GM11168 (cell line): Measurements from ENCODE around the gene C1orf50.
"Not testable (repeated sequence)": the region's sequence is repeated elsewhere in the genome, so short reads cannot be mapped to it uniquely, and the experiment has no call there.

Experiments
- in situ Hi-C: fragments of 300-500 bp; cut with MboI; formaldehyde crosslinking; loops from one replicate; pipeline ENCODE4 v1.12.0; 2022; ENCODE audit warnings: low sequenced_read_pairs; ENCODE audit not compliant: unreplicated experiment

C1orf50 gene

GRCh38 chr1:42784946-42785693 is 18.1 kb downstream of the C1orf50 start, which contains the start of gene TMEM269:
Gene TMEM269, plus strand, starts transcription at chr1:42784991. Its CDS starts 4,903 bp downstream, at chr1:42789894.
- in situ Hi-C loops = no loop called here

DNA sequence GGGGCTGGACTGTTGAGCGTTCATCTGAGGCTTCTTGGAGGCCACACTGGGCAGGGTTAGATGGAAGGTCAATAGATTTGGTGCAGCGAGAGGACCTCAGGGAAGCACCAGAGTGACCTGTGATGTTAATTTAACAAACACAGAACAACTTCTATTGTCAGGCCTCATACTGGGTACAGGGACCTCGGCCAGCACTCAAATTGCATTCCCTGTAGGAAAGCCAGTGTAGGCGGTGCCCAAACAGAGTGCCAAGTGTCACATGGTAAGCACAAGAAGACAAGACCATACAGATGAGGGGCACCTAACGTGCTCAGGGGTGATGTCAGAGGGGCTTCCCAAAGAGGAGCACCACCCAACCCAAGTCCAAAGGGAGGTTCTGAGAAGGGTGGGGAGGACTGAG is 19.0 kb downstream of the C1orf50 start:
- in situ Hi-C loops = no loop called here

GRCh38 chr1:42788021-42788420 is 21.0 kb downstream of the C1orf50 start:
- in situ Hi-C loops = no loop called here

DNA sequence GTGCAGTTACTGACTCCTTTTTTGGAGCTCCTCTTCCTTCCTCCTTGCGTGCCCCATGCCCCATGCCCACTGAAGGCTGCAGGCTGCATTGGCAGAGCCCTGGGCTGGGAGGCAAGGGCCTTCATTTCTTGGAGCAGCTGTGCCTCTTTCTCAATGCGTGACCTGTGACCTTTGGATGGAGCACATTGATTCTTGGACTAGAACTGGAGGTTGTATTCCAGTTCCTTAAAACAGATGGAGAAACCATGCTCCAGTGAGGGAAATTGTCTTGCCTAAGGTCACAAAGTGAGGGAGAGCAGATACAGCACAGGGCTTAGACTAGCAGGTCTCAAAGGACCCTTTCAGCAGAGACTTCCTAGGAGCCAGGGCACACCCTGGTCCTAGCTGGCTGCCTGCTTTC is 26.8 kb downstream of the C1orf50 start:
- in situ Hi-C loops = no loop called here

GRCh38 chr1:42797414-42797813 is 30.4 kb downstream of the C1orf50 start:
- in situ Hi-C loops = no loop called here

DNA sequence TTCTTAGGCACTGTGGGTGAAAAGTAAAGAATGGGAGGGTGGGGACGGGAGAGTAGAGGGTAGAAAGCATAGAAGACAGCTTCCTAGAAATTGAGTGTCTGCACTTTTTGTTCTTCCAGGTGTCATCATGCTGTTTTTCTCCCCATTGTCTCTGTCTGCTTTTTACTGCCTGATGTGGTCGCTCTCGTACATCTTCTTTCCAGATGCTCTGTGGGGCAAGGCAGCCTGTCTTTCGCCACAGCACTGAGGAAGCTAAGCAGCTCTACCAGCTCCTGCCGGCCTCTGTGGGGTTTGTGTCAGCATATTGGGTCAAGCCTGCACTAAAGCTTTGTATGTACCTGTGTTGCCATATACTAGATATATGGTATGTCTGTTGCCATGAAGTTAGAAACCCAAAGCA is 30.9 kb downstream of the C1orf50 start:
- in situ Hi-C loops = no loop called here

- in situ Hi-C loops = no loop called here
Observed at GRCh38 chr1:42801832-42802473, 34.9 kb downstream of the C1orf50 start.

DNA sequence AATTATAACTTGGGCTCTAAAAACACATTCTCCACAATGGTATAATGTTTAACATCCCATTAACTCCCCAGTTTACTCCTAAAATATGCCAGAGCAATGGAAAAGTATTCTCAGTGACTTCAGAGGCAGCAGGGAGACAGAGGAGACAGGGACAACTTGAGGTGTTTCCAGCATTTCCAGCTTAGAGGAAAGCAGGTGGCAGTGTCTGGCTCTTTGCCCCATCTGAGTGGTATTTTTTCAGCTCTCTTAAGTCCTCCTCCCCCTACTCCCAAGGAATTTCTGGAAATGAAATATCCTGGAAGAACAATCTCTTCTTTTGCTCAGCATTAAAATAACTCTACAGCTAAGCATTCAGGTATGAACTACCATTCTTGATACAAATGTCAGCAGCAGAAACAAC is 39.1 kb downstream of the C1orf50 start:
- in situ Hi-C loops = no loop called here

DNA sequence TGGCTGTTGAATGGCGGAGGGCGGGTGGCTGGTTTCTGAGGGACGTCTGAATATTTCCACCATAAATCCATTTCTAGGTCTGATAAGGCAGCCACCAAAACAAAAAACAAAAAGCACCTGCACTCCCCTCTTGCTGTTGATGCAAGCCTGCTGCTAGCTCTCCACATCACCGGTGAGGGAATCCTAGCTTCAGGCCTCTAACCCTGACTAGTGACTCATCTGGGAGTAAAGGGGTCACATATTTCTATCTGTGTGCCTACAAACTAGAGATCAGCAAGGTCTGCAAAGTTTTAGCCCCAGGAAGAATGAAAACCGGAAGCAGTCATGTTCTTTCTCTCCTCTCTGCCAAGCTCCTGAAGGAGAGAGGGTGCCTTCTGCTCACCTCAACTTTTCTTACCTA is 39.5 kb downstream of the C1orf50 start:
- in situ Hi-C loops = no loop called here

- in situ Hi-C loops = no loop called here
Observed at GRCh38 chr1:42807056-42807668, 40.1 kb downstream of the C1orf50 start.

DNA sequence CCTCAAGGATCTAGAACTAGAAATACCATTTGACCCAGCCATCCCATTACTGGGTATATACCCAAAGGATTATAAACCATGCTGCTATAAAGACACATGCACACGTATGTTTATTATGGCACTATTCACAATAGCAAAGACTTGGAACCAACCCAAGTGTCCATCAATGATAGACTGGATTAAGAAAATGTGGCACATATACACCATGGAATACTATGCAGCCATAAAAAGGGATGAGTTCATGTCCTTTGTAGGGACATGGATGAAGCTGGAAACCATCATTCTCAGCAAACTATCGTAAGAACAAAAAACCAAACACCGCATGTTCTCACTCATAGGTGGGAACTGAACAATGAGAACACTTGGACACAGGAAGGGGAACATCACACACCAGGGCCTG is 47.8 kb downstream of the C1orf50 start:
- in situ Hi-C loops = not testable (repeated sequence)

DNA sequence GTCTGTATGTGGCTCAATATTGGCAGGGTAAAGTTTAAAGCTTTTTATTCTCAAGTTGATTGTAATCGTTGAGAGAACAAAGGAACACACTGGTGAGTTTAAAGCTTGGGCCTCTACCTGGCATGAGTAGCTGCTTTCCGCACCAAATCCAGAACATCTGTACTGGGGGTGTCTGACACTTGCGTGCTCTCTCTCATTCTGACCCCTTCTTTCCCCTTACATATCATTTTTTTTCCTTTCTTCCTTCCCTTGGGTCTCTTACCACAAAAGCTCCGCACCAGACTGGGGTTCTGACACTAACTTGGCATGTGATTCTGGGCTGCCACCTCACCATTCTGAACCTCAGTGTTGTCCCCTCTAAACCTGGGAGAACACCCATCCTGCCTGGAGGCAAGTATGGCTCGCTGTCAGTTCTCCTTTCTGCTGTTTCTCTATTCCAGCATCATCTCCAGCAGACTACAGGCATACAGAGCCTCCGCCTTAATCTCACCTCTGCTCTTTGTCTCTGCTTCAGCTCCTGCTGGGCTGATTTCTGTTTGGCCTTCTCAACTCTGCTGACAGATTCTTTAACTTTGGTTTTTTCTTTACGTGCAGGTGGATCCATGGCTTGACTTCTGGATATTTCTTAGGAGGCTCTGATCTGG is 49.0 kb downstream of the C1orf50 start:
- in situ Hi-C loops = no loop called here

DNA sequence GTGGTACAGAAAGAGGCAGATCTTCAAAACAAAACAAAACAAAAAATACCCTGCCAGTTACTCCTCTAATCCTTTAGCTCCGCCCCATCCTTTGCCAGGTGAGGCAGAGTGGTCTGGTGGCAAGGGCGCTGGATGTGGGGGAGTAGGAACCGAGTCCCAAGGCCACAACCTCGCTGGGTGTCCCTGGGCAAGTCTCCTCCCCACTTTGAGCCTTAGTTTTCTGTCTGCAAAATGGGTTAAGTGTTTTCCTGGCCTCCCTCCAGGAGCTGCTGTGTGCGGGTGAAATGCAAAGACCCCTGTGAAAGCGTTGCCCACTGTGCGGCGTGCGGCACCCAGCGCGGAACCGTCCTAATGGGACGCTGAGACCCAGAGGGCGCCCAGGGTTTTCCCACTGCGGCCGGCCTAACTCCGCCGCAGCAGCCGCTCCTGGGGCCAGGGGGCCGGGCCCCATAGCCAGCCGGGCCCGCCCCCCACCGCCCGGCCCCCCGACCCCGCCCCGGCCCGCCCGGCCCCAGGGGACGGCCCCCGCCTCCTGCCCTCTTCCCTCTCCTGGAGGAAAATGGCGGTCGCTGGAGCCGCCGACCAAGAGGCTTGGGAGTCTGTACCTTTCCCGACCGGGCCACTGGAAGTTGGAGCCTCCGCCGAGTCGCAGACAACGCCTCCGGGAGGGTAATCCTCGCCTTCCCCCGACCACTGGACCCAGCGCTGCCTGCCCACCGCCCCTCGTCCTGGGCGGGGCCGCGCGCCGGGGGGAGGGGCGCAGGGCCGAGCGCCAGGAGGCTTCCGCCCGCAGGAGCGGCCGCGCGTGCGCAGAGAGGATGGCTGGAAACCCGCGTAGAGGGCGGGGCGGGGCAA is 49.8 kb downstream of the C1orf50 start, which contains the start of the genes ERMAP and SVBP:
Gene ERMAP (plus strand): TSS at position 538 of the 855 bp plus-strand sequence. CDS start 13,327 bp downstream, outside the sequence.
Gene SVBP (minus strand): TSS at position 813 of the 855 bp plus-strand sequence. CDS start 853 bp downstream, outside the sequence.
- in situ Hi-C loops = no loop called here

DNA sequence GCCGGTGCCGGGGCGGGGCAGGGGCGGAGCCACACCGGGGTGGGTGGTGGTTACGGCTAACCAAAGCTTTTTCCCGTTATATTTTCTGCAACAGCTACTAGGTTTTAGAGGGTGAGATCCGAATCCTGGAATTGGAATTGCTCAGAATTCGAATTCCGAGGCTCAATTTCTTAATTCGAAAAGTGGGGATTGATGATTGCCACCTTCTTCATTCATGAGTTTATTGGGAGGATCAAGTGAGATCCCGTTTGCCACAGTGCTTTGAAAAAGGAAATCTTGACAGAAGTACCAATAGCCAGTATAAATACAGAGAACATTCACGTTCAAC is 50.4 kb downstream of the C1orf50 start:
- in situ Hi-C loops = no loop called here

GRCh38 chr1:42817976-42818375 is 50.9 kb downstream of the C1orf50 start:
- in situ Hi-C loops = no loop called here

DNA sequence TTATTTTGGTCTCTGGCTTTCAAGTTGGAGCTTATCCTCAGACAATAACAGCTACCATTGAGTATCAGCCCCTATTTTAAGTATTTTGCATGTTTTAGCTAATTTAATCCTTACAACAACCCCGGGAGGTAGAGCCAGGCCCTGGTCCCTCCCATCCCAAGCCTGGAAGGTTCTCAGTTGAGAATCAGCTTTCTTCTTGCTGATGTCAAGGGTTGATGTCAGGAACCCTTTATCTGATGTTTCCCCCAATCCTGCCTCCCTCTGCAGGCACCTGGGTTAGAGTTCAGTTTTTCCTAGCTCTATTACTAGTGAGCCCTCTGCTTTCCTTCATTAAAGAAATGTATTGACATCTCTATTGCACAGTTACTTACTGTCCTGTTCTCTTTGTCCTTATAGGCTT is 53.8 kb downstream of the C1orf50 start:
- in situ Hi-C loops = no loop called here

GRCh38 chr1:42821690-42822089 is 54.6 kb downstream of the C1orf50 start:
- in situ Hi-C loops = no loop called here

- in situ Hi-C loops = no loop called here
Observed at GRCh38 chr1:42822800-42823392, 55.8 kb downstream of the C1orf50 start.

DNA sequence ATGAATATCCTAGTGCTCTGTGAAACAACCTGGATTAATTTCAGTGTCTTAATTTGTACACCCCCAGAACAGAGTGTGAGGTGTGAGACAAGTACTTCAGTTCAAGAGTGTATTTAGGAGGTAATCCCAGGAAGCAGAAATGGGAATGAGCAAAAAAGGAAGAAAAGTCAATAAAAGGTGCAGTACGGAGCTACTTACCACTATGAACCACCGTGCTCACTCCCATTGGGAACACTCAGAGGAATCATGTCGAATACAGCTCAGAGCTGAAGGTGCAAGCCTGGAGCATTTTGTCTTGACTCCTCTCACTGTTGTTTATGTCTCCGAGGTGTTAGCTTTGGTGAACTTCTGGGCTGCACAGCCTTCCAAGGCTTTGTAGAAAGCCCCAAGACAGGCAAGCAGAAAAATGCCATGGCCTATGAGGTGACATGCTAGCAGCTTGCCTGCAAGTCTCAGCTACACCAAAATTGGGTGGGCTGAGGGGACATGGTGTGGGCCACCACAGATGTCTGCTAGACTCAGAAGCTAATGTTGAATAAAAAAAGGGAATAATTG is 57.5 kb downstream of the C1orf50 start:
- in situ Hi-C loops = no loop called here
